Spleen (tissue), 7 donors: ENCODE results near the gene LPCAT2.

Source experiments
- POLR2AphosphoS5 ChIP-seq, 3 donors: sonication (generic); formaldehyde crosslinking; IDR thresholded peaks; one replicate each; pipeline ENCODE4 v1.5.1; 2017; ENCODE audit warnings: antibody characterized with exemption in 3 of 3
- TF ChIP-seq, protein P1 (sequence below), 11 experiments: fragments of 200-600 bp in 7 of 11; fragments of 450-650 bp in 4 of 11; sonication (generic) in 4 of 11; IDR thresholded peaks in 8 of 11; conservative IDR thresholded peaks in 3 of 11; 1 replicate in 7 of 11; 2 replicates in 4 of 11; pipeline versions ENCODE4 v1.4.0 to v1.8.0; 2016 to 2021; ENCODE audit warnings: antibody characterized with exemption in 11 of 11, inconsistent platforms in 4 of 11, mild to moderate bottlenecking in 1 of 11
- donor health status: DM: no; HTN: no; CAD: no; lungs with moderate emphysema.
- donor health status: DM: no; HTN: no; CAD: no.
- donor health status: DM: no; HTN: no; CAD: no.

DNA sequence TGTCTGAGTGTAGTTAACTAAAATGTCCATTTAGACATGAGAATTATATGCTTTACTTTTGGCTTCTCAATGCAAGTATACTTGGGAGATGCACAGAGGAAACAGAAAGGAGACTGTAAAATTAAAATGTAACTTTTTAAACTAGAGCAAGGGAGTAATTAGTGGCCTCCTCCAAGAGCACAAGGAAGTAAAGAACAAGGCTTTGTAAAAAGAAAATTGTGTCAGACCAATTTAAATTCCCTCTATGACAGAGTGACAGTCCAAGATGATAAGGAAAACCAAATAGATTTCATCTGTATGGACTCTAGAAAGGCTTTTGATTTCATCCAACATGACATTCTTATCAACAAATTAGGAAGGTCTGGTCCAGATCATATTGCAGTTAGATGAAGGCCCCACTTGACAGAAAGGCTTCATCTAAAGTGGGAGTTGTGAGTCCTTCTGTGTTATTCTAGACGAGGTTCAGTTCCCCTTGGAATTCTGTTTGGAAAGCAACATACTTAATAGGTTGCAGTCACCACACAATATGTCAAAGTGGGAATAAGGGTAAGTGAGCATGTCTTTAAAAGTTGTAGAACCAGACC, 51.2 kb downstream of the LPCAT2 start:
- TF ChIP-seq, protein P1, sequence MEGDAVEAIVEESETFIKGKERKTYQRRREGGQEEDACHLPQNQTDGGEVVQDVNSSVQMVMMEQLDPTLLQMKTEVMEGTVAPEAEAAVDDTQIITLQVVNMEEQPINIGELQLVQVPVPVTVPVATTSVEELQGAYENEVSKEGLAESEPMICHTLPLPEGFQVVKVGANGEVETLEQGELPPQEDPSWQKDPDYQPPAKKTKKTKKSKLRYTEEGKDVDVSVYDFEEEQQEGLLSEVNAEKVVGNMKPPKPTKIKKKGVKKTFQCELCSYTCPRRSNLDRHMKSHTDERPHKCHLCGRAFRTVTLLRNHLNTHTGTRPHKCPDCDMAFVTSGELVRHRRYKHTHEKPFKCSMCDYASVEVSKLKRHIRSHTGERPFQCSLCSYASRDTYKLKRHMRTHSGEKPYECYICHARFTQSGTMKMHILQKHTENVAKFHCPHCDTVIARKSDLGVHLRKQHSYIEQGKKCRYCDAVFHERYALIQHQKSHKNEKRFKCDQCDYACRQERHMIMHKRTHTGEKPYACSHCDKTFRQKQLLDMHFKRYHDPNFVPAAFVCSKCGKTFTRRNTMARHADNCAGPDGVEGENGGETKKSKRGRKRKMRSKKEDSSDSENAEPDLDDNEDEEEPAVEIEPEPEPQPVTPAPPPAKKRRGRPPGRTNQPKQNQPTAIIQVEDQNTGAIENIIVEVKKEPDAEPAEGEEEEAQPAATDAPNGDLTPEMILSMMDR (IDR thresholded peaks at IDR 0.05 in 8 of 11, conservative IDR thresholded peaks at IDR 0.05 in 3 of 11) = no peak
- no peak for TF ChIP-seq POLR2AphosphoS5 (IDR thresholded peaks at IDR 0.05)
